AG09309 (cell line): Measurements from ENCODE around the gene SMNDC1.
A peak's percentile ranks its signal among the peaks of the same experiment; 100 is the strongest.

Experiments used
- DNase-seq: peaks from one replicate; pipeline ENCODE4 v3.0.0-alpha.2; 2010; ENCODE audit warnings: low read depth
- H3K4me3 ChIP-seq: 2 replicates; pipeline ENCODE4 v1.5.1; 2011; ENCODE audit warnings: mild to moderate bottlenecking, low read depth, low read length, moderate library complexity; ENCODE audit not compliant: control insufficient read depth
- TF ChIP-seq, protein P1 (sequence below): IDR thresholded peaks from 2 replicates; pipeline ENCODE4 v1.5.1; 2011; ENCODE audit warnings: mild to moderate bottlenecking, low read depth, low read length, inconsistent platforms; ENCODE audit not compliant: insufficient read depth, control insufficient read depth; ENCODE audit errors: missing control alignments

Gene SMNDC1

GRCh38 chr10:110330675-110331074 is 26.0 kb upstream of the SMNDC1 start:
- H3K4me3 ChIP-seq = no peak overlapping the region
- no peak for DNase-seq
- TF ChIP-seq, protein P1, sequence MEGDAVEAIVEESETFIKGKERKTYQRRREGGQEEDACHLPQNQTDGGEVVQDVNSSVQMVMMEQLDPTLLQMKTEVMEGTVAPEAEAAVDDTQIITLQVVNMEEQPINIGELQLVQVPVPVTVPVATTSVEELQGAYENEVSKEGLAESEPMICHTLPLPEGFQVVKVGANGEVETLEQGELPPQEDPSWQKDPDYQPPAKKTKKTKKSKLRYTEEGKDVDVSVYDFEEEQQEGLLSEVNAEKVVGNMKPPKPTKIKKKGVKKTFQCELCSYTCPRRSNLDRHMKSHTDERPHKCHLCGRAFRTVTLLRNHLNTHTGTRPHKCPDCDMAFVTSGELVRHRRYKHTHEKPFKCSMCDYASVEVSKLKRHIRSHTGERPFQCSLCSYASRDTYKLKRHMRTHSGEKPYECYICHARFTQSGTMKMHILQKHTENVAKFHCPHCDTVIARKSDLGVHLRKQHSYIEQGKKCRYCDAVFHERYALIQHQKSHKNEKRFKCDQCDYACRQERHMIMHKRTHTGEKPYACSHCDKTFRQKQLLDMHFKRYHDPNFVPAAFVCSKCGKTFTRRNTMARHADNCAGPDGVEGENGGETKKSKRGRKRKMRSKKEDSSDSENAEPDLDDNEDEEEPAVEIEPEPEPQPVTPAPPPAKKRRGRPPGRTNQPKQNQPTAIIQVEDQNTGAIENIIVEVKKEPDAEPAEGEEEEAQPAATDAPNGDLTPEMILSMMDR = no peak

DNA sequence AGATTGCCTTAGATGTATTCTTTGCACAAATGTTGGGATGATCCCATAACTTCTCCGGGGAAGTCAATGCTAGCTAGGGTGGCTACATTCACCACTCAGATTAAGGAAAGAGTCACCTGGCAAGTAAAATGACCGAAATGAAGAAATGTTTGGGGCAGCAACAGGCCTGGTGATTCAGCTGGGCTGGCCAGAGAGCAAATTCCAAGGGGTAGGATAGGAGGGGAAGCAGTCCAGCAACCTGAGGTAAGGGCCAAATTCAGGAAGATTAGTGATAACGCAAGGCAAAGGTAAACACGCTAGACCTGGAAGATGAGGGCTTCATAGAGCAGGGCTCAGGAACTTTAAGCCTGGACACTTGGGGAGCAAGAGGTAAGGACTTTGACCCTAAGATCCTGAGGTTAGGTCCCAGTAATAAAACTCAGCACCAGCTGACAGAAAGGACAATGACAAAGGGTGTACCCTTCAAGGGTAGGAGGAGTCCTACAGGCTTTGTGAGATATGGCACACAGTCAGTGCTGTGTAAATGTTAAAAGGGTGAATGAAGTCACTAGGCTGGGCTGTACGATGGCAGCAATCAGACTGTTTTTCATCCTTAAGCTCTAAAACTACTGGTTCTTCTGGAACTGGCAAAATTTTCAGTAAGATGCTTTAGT is 22.7 kb upstream of the SMNDC1 start:
- TF ChIP-seq, protein P1 = no peak
- H3K4me3 ChIP-seq = no peak overlapping the region
- no peak for DNase-seq

GRCh38 chr10:110326351-110327032 is 21.8 kb upstream of the SMNDC1 start:
- DNase-seq = no peak
- no peak overlapping the region for H3K4me3 ChIP-seq
- TF ChIP-seq, protein P1 = no peak

- no peak overlapping the region for H3K4me3 ChIP-seq
- TF ChIP-seq, protein P1 = no peak
- DNase-seq = no peak
Observed at GRCh38 chr10:110324805-110325280, 20.1 kb upstream of the SMNDC1 start.

DNA sequence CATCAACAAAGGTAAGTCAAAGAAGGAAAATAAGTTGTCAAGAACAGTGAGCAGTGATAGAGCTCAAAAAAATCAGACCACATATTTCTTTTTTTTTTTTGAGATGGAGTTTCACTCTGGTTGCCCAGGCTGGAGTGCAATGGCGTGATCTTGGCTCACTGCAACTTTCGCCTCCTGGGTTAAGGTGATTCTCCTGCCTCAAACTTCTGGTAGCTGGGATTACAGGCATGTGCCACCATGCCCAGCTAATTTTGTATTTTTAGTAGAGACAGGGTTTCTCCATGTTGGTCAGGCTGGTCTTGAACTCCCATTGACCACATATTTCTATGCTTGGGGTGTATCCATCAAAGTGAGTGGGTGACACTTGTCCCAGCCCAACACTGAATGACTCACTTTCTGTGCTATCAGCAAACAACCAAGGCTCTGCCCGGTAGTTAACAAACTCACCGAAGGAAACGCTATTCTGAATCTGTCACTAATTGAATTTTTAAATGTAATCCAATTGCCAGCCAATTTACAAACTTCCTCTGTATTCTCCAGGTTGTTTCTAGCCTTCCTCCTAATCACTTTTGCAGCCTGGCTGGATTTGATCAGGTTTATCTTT is 19.6 kb upstream of the SMNDC1 start:
- H3K4me3 ChIP-seq = no peak overlapping the region
- no peak for DNase-seq
- TF ChIP-seq, protein P1 = no peak

- TF ChIP-seq, protein P1 = no peak
- peak; percentile 76 for DNase-seq
- H3K4me3 ChIP-seq = no peak overlapping the region
Observed at GRCh38 chr10:110323503-110323902, 18.8 kb upstream of the SMNDC1 start.
